Activated CD4-positive, alpha-beta T cell treated with anti-CD3 and anti-CD28 coated beads, Interleukin-2, amount 50 U/mL, for 1 hour (primary cell): ENCODE measurements around the gene CASKIN2.
"Not testable (repeated sequence)": the region's sequence is repeated elsewhere in the genome, so short reads cannot be mapped to it uniquely, and the experiment has no call there.

Experiments used
- DNase-seq: peaks from one replicate; pipeline ENCODE4 v3.0.0-alpha.2; 2020

Gene CASKIN2

GRCh38 chr17:75488693-75489510 lies 26.4 kb downstream of the CASKIN2 start:
- no peak for DNase-seq

- DNase-seq: peak; percentile 19
Measured at GRCh38 chr17:75487351-75488070, 27.8 kb downstream of the CASKIN2 start.

GRCh38 chr17:75486951-75487350 lies 28.4 kb downstream of the CASKIN2 start:
- DNase-seq: no peak

GRCh38 chr17:75486151-75486550 lies 29.2 kb downstream of the CASKIN2 start:
- no peak for DNase-seq

- DNase-seq: no peak
Measured at GRCh38 chr17:75485688-75486087, 29.6 kb downstream of the CASKIN2 start.

GRCh38 chr17:75482098-75482942 lies 33.0 kb downstream of the CASKIN2 start:
- no peak for DNase-seq

GRCh38 chr17:75481194-75482068 lies 33.9 kb downstream of the CASKIN2 start:
- DNase-seq: no peak

GRCh38 chr17:75480281-75480680 lies 35.1 kb downstream of the CASKIN2 start:
- no peak for DNase-seq

- DNase-seq: no peak
Measured at GRCh38 chr17:75478508-75478907, 36.8 kb downstream of the CASKIN2 start.

- DNase-seq: not testable (repeated sequence)
Measured at GRCh38 chr17:75477490-75477862, 37.9 kb downstream of the CASKIN2 start.

- no peak for DNase-seq
Measured at GRCh38 chr17:75476752-75477489, 38.4 kb downstream of the CASKIN2 start.

GRCh38 chr17:75476271-75476671 lies 39.1 kb downstream of the CASKIN2 start:
- DNase-seq: no peak

- no peak for DNase-seq
Measured at GRCh38 chr17:75475851-75476250, 39.5 kb downstream of the CASKIN2 start.

- DNase-seq: no peak
Measured at GRCh38 chr17:75475144-75475835, 40.0 kb downstream of the CASKIN2 start.

GRCh38 chr17:75474736-75475135 lies 40.6 kb downstream of the CASKIN2 start:
- no peak for DNase-seq

GRCh38 chr17:75473246-75473645 lies 42.1 kb downstream of the CASKIN2 start:
- DNase-seq: no peak

- no peak for DNase-seq
Measured at GRCh38 chr17:75472119-75472518, 43.2 kb downstream of the CASKIN2 start.

GRCh38 chr17:75471207-75471606 lies 44.1 kb downstream of the CASKIN2 start:
- no peak for DNase-seq

- no peak for DNase-seq
Measured at GRCh38 chr17:75468779-75469373, 46.5 kb downstream of the CASKIN2 start.

GRCh38 chr17:75468291-75468754 lies 47.0 kb downstream of the CASKIN2 start:
- DNase-seq: no peak
